GM10248 (cell line): ENCODE data around the gene SPRR2B.

Source experiments
- CTCF ChIA-PET: fragments of 300-600 bp; sonication (Branson Sonifier 250); formaldehyde crosslinking; extraction: SDS; loops from one replicate; lab custom pipeline; 2021; ENCODE audit warnings: antibody characterized with exemption; lab: Yijun Ruan, JAX
- POLR2A ChIA-PET: fragments of 350-650 bp; sonication (Branson Sonifier 250); formaldehyde crosslinking; extraction: SDS; loops from one replicate; lab custom pipeline; 2020; ENCODE audit warnings: antibody characterized with exemption; lab: Yijun Ruan, JAX
- DNase-seq: peaks from one replicate; pipeline ENCODE4 v3.0.0; 2012; ENCODE audit errors: extremely low spot score
- CTCF ChIP-seq: IDR thresholded peaks from 2 replicates; pipeline ENCODE4 v1.5.1; 2012; ENCODE audit warnings: mild to moderate bottlenecking, low read depth; ENCODE audit errors: extremely low read depth, missing control alignments, control extremely low read depth

Gene SPRR2B

GRCh38 chr1:153099461-153100045 is 28.1 kb upstream of the SPRR2B start:
- ChIA-PET POLR2A (no interaction called here), CTCF (no interaction called here)
- DNase-seq, result no peak
- no peak for TF ChIP-seq CTCF

GRCh38 chr1:153095764-153096163 is 24.4 kb upstream of the SPRR2B start:
- no peak for TF ChIP-seq CTCF
- DNase-seq, result no peak
- CTCF ChIA-PET, result interaction anchor here (1.4 kb wide), 1 partner anchor 10 kb away, joined by 5 read pairs; no protein-coding TSS in a partner anchor
- POLR2A ChIA-PET, result no interaction called here

GRCh38 chr1:153094426-153094825 is 23.0 kb upstream of the SPRR2B start, which contains the start of gene SPRR2E:
Gene SPRR2E (minus strand): TSS chr1:153094526. CDS start chr1:153093751, 775 bp downstream.
- no peak for DNase-seq
- TF ChIP-seq CTCF, result no peak
- CTCF ChIA-PET, result no interaction called here
- POLR2A ChIA-PET, result no interaction called here

GRCh38 chr1:153087652-153088051 is 16.2 kb upstream of the SPRR2B start:
- TF ChIP-seq CTCF, result no peak
- POLR2A ChIA-PET, result no interaction called here
- no peak for DNase-seq
- CTCF ChIA-PET, result interaction anchor here (0.8 kb wide), 1 partner anchor 11 kb away, joined by 3 read pairs; no protein-coding TSS in a partner anchor

- POLR2A ChIA-PET, result no interaction called here
- no peak for TF ChIP-seq CTCF
- no peak for DNase-seq
- CTCF ChIA-PET, result no interaction called here
Measured at GRCh38 chr1:153081736-153082135, 10.3 kb upstream of the SPRR2B start.

GRCh38 chr1:153072806-153073726 is 1.7 kb upstream of the SPRR2B start:
- ChIA-PET CTCF (interaction anchor here (2.9 kb wide), 1 partner anchor 15 kb away, joined by 6 read pairs; no protein-coding TSS in a partner anchor), POLR2A (no interaction called here)
- DNase-seq, result no peak

More at GRCh38 chr1:153072806-153073726, 1.7 kb upstream of the SPRR2B start:
- no peak for TF ChIP-seq CTCF
